GM18861 (cell line): ENCODE data around the gene ANKRD13A.

Source experiments
- ATAC-seq: cut with Tn5 transposase; IDR thresholded peaks from one replicate; pipeline ENCODE4 v1.9.1; 2021; ENCODE audit not compliant: unreplicated experiment

ANKRD13A gene

GRCh38 chr12:109998904-109999648, at the start of gene ANKRD13A:
TSS of gene ANKRD13A (plus strand) at chr12:109999430. CDS start at chr12:109999689, 259 bp downstream.
- peak; percentile 40 for ATAC-seq

- no peak for ATAC-seq
Observed at GRCh38 chr12:109950625-109951024, 48.6 kb upstream of the ANKRD13A start.

GRCh38 chr12:109951136-109951535, 48.1 kb upstream of the ANKRD13A start:
- ATAC-seq: no peak

GRCh38 chr12:109951751-109952150, 47.5 kb upstream of the ANKRD13A start:
- no peak for ATAC-seq

GRCh38 chr12:109952160-109952858, 46.9 kb upstream of the ANKRD13A start:
- peak; percentile 57 for ATAC-seq

GRCh38 chr12:109952873-109953272, 46.4 kb upstream of the ANKRD13A start:
- ATAC-seq: no peak

GRCh38 chr12:109953656-109954055, 45.6 kb upstream of the ANKRD13A start:
- no peak for ATAC-seq

- ATAC-seq: no peak
Observed at GRCh38 chr12:109958374-109958773, 40.9 kb upstream of the ANKRD13A start.

GRCh38 chr12:109959411-109960093, 39.7 kb upstream of the ANKRD13A start:
- ATAC-seq: no peak

GRCh38 chr12:109961201-109961600, 38.0 kb upstream of the ANKRD13A start:
- ATAC-seq: no peak

GRCh38 chr12:109961612-109962011, 37.6 kb upstream of the ANKRD13A start:
- ATAC-seq: no peak

GRCh38 chr12:109962398-109962797, 36.8 kb upstream of the ANKRD13A start:
- ATAC-seq: no peak

- ATAC-seq: no peak
Observed at GRCh38 chr12:109963330-109963729, 35.9 kb upstream of the ANKRD13A start.

GRCh38 chr12:109963743-109964429, 35.3 kb upstream of the ANKRD13A start:
- ATAC-seq: no peak

GRCh38 chr12:109966546-109966945, 32.7 kb upstream of the ANKRD13A start:
- no peak for ATAC-seq

- no peak for ATAC-seq
Observed at GRCh38 chr12:109967383-109968031, 31.7 kb upstream of the ANKRD13A start.

- ATAC-seq: no peak
Observed at GRCh38 chr12:109968032-109968420, 31.2 kb upstream of the ANKRD13A start.

GRCh38 chr12:109968801-109969200, 30.4 kb upstream of the ANKRD13A start:
- ATAC-seq: no peak

GRCh38 chr12:109972821-109973220, 26.4 kb upstream of the ANKRD13A start:
- ATAC-seq: no peak

GRCh38 chr12:109981311-109981710, 17.9 kb upstream of the ANKRD13A start:
- ATAC-seq: no peak

- no peak for ATAC-seq
Observed at GRCh38 chr12:109982210-109982609, 17.0 kb upstream of the ANKRD13A start.
